ENCODE data around the gene BTBD19. TPM values are rescaled to one million over a fixed set of nuclear protein-coding genes. Genes with fewer than 3 reads are reported as not detected.

Gene BTBD19
- total RNA-seq, 1 experiment from 2014 or later = 1.6 TPM

GRCh38 chr1:44842486-44842861, 34.2 kb downstream of the BTBD19 start:
- no peaks in the 10 kb centered on the region for H3K9me3 Mint-ChIP-seq (ENCODE audit: unreplicated experiment)
- H3K4me1 Mint-ChIP-seq (ENCODE audit: low read depth, unreplicated experiment) = no peaks in the 10 kb centered on the region
- no peaks in the 10 kb centered on the region for H3K27me3 ChIP-seq (replicated peaks; ENCODE audit: control insufficient read depth, insufficient read depth, low read length)
- intact Hi-C loops (cut with micrococcal nuclease; ENCODE audit: unreplicated experiment) = loop anchor here (2.0 kb wide), 1 partner anchor 168 kb away; the partner anchor contains the start of gene HECTD3
- ChIA-PET POLR2A (no interaction called here), CTCF (interaction anchor here (1.4 kb wide), 1 partner anchor 169 kb away, joined by 7 read pairs; the partner anchor contains the start of genes HECTD3 and UROD)
- H3K27me3 Mint-ChIP-seq (ENCODE audit: insufficient read depth, unreplicated experiment) = no peaks in the 10 kb centered on the region
- peak overlapping the region; percentile 71 for H3K4me3 Mint-ChIP-seq (ENCODE audit: unreplicated experiment)
- peak overlapping the region; percentile 48 for H3K4me3 ChIP-seq (ENCODE audit: low read depth, low read length)
- H3K27ac Mint-ChIP-seq (ENCODE audit: unreplicated experiment) = no peak overlapping the region
- no peak for DNase-seq
- H3K36me3 Mint-ChIP-seq (ENCODE audit: insufficient read depth, unreplicated experiment) = peaks cover 5% of the 10 kb centered on the region
- no TSS peak for BruUV-seq (replicated peaks)
- no peak for TF ChIP-seq CTCF (IDR thresholded peaks at IDR 0.05; ENCODE audit: insufficient read depth in 1 of 2, low read depth in 1 of 2, low read length in 1 of 2, severe bottlenecking in 1 of 2, unreplicated experiment in 1 of 2)
- no peaks in the 10 kb centered on the region for H3K36me3 ChIP-seq (ENCODE audit: control insufficient read depth, insufficient read depth, low read length)
- no peaks in the 10 kb centered on the region for H3K9me3 ChIP-seq
- no peaks in the 10 kb centered on the region for H3K4me1 ChIP-seq

GRCh38 chr1:44842862-44843655, 34.7 kb downstream of the BTBD19 start, which contains the start of gene PTCH2:
Gene PTCH2 (minus strand): TSS chr1:44843253. CDS start chr1:44842932, 321 bp downstream.
- CTCF ChIA-PET = interaction anchor here (1.4 kb wide), 1 partner anchor 169 kb away, joined by 7 read pairs; the partner anchor contains the start of genes HECTD3 and UROD
- intact Hi-C loops (cut with micrococcal nuclease; ENCODE audit: unreplicated experiment) = loop anchor here (2.0 kb wide), 1 partner anchor 168 kb away; the partner anchor contains the start of gene HECTD3
- H3K27me3 ChIP-seq (replicated peaks; ENCODE audit: control insufficient read depth, insufficient read depth, low read length) = no peaks in the 10 kb centered on the region
- no TSS peak for BruUV-seq (replicated peaks)
- H3K4me3 ChIP-seq (ENCODE audit: low read depth, low read length) = peak within 1 kb of the TSS; percentile 48
- H3K36me3 ChIP-seq (ENCODE audit: control insufficient read depth, insufficient read depth, low read length) = no peaks in the 10 kb centered on the region
- peak; percentile 62 to 66 for DNase-seq
- Mint-ChIP-seq H3K4me3 (ENCODE audit: unreplicated experiment) (peak within 1 kb of the TSS; percentile 71), H3K4me1 (ENCODE audit: low read depth, unreplicated experiment) (no peaks in the 10 kb centered on the region), H3K27ac (ENCODE audit: unreplicated experiment) (no peak within 1 kb of the TSS), H3K9me3 (ENCODE audit: unreplicated experiment) (no peaks in the 10 kb centered on the region), H3K27me3 (ENCODE audit: insufficient read depth, unreplicated experiment) (no peaks in the 10 kb centered on the region), H3K36me3 (ENCODE audit: insufficient read depth, unreplicated experiment) (peaks cover 5% of the 10 kb centered on the region)
- POLR2A ChIA-PET = interaction anchor here (0.5 to 0.7 kb wide), 4 partner anchors 68 to 718 kb away, joined by 3 read pairs; partner anchors contain the start of gene RPS8
- TF ChIP-seq CTCF (IDR thresholded peaks at IDR 0.05; ENCODE audit: insufficient read depth in 1 of 2, low read depth in 1 of 2, low read length in 1 of 2, severe bottlenecking in 1 of 2, unreplicated experiment in 1 of 2) = no peak
- H3K9me3 ChIP-seq = no peaks in the 10 kb centered on the region
- no peaks in the 10 kb centered on the region for H3K4me1 ChIP-seq

GRCh38 chr1:44846985-44847384, 38.7 kb downstream of the BTBD19 start:
- Mint-ChIP-seq H3K36me3 (ENCODE audit: insufficient read depth, unreplicated experiment) (no peaks in the 10 kb centered on the region), H3K27me3 (ENCODE audit: insufficient read depth, unreplicated experiment) (no peaks in the 10 kb centered on the region), H3K27ac (ENCODE audit: unreplicated experiment) (no peak overlapping the region), H3K9me3 (ENCODE audit: unreplicated experiment) (no peaks in the 10 kb centered on the region), H3K4me1 (ENCODE audit: low read depth, unreplicated experiment) (no peaks in the 10 kb centered on the region), H3K4me3 (ENCODE audit: unreplicated experiment) (no peak overlapping the region)
- BruUV-seq (replicated peaks) = no TSS peak
- ChIA-PET POLR2A (no interaction called here), CTCF (no interaction called here)
- no peaks in the 10 kb centered on the region for H3K9me3 ChIP-seq
- H3K27me3 ChIP-seq (replicated peaks; ENCODE audit: control insufficient read depth, insufficient read depth, low read length) = no peaks in the 10 kb centered on the region
- no peak for DNase-seq
- H3K4me1 ChIP-seq = no peaks in the 10 kb centered on the region
- no peak for TF ChIP-seq CTCF (IDR thresholded peaks at IDR 0.05; ENCODE audit: insufficient read depth in 1 of 2, low read depth in 1 of 2, low read length in 1 of 2, severe bottlenecking in 1 of 2, unreplicated experiment in 1 of 2)
- H3K4me3 ChIP-seq (ENCODE audit: low read depth, low read length) = no peak overlapping the region
- intact Hi-C loops (cut with micrococcal nuclease; ENCODE audit: unreplicated experiment) = no loop called here
- H3K36me3 ChIP-seq (ENCODE audit: control insufficient read depth, insufficient read depth, low read length) = no peaks in the 10 kb centered on the region

Measured in Caco-2 (cell line).